Activated CD8-positive, alpha-beta memory T cell treated with anti-CD3 and anti-CD28 coated beads, Interleukin-2, amount 50 U/mL, for 4 hours (primary cell): ENCODE measurements around the gene EPN1.

Source experiments
- DNase-seq: peaks from one replicate; pipeline ENCODE4 v3.0.0-alpha.2; 2020

Gene EPN1

DNA sequence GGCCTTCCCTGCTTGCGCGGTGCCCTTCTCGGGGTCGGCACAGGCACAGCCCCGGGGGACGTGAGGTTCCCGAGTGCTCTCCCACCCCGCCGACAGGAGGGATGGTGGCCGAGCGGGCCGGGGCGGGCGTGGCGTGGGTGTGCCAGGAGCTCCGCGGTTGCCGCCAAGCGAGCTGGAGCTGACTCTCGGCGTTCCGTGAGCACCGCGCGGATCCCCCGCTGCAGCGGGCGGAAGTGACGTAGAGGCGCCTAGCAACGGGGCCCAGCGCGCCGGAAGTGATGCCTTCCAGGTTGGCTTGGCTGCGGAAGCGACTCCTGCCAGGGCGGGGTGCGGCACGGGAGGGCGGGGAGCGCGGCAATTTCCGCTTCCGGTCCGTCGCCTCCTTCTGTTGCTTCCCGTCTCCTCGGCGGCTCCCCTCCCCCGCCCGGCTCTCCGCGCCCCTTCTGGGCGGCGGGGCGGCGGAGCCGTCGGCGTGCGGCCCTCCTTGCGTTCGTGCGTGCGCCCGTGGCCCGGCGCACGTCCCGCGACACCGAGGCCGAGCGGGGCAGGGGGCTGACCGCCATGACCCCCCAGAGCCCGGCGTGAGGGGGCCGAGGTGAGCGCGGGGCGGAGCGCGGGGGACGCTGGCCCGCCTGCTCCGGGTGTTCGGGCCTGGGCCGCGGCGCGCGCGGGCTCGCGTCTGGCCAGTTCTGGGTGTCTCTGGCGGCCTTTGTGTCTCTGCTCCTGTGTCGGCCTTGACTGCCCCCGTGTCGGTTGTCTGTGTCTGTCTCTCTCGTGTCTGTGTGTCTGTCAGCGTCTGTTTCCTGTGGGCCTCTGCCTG is at the start of gene EPN1:
TSS of gene EPN1 (plus strand) at position 386 of the 820 bp plus-strand sequence. CDS start 3,402 bp downstream, outside the sequence.
- DNase-seq = peak; percentile 98

DNA sequence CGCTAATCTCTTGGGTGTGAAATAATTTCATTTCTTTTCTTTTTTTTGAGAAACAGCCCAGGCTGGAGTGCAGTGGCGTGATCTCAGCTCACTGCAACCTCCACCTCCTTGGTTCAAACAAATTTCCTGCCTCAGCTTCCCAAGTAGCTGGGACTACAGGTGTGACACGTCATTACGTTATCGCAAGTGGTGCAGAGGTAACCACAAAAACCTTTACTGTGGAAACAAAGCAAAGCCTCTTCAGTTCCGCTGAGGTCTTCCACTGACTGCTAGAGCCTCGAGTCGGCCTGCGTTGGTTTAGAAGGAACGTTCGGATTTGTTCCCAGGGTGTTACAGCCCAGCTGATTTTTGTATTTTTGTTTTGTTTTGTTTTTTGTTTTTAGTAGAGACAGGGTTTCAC is 48.7 kb upstream of the EPN1 start:
- DNase-seq = no peak

DNA sequence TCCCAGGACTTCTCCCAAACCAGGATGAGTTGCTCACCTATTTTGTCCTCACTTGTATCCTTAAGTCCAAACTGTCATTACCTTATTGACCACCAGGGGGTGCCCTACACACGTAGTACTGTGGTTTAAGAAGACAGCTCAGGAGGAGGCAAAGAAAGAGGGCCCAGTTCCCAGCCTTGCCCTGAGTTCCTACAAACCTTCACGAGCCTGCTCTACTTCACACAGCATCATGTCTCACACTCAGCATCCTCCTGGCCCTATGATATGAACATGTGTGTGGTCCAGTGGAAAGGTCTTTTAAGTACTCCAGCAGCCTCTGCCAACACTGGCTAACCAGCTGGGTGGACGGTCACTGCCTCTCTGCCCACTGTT is 42.6 kb upstream of the EPN1 start:
- peak; percentile 86 for DNase-seq

DNA sequence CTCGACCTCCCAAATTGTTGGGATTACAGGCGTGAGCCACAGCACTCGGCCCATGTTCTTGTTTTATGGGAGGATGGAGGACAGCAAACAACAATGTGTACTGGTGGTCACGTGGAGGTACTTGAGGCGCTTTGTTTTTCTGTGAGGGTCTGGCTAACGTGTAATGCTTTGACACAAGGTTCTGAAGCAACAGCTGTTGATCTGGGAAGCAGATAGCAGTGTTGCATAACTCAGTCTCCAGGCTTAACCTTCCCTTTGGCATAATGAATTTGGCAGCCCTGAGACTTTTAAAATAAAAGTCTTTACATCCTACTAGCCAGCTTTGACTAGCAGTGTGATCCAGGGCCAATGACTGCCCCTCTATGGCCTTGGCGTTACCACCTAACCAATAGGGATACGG is 41.2 kb upstream of the EPN1 start:
- DNase-seq = no peak

DNA sequence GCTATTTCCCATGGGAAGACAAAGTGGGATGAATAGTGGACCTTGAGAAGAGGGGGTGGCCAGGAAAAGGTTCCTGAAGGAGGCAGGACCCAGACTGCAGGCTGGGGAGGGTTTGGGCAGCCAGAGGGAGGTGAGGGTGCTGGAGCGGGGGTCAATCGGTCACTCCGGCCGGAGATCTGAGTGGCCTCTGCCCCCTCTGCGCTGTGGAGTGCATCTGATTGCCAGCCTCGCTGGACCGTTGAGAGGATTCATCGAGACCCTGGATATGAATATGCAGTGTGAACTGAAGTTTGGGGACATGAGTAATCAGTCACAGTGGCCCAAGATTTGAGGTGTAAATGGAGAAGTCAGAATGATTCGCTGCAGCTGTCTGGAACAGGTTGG is 39.7 kb upstream of the EPN1 start:
- no peak for DNase-seq

DNA sequence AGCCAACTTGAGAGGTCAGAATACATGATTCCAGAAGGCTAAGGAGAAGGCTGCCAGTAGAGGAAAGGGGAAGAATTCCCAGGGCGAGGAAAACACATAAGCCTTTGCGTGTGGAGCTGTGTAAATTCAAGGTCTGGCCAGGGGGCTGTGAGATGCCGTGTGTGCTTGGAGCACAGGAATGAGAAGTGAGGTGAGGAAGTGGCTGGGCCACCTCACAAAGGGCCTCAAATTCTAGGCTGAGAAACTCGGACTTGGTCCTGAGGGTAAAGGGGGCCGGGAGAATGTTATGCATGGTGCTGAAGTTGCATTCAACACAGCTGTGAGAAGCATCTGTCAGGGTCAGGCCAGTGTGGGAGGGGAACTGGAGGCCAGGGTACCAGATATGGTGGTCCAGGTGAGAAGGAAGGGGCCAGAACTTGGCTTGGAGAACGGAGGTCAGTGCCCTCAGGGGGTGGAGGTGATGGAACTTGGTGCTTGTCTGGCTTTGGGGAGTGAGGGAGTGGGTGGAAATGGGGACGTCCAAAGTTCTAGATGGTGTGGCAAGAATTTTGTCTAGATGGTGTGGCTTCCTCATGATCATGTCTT is 39.1 kb upstream of the EPN1 start:
- no peak for DNase-seq

DNA sequence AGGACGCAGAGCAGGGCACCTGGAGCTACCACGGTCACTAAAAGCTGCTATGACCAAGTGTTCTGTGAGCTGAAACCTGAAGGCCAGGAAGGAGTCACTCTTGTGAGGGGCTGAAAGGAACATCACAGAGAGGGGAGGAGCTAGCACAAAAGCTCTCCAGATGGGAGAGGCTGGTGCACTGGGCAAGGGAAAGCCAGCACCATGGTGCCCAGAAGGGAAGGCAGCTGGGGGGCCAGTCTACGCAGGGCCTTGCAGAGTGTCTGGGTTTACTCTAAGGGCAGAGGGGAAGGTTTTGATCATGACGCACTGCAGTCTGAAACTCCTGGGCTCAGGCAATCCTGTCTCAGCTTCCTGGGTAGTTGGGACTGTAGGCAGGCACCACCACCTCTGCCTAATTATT is 38.3 kb upstream of the EPN1 start:
- no peak for DNase-seq

DNA sequence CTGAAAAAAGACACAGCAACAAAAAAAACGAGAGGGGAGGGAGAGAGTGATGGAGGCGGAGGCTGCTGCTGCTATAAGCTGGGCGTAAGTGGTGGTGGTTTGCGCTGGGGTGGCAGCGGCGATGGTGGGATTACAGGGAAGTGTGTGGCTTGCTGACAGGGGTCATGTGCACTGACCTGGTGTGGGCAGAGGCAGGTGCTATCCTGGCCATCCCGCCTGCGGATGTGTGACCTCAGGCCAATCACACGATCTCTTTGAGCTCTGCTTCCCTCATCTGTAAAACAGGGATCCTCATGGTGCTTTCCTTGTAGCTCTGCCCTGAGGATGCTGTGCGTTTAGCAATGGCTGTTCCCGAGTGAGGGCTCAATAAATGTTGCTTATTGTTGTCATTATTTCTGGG is 37.5 kb upstream of the EPN1 start:
- no peak for DNase-seq

DNA sequence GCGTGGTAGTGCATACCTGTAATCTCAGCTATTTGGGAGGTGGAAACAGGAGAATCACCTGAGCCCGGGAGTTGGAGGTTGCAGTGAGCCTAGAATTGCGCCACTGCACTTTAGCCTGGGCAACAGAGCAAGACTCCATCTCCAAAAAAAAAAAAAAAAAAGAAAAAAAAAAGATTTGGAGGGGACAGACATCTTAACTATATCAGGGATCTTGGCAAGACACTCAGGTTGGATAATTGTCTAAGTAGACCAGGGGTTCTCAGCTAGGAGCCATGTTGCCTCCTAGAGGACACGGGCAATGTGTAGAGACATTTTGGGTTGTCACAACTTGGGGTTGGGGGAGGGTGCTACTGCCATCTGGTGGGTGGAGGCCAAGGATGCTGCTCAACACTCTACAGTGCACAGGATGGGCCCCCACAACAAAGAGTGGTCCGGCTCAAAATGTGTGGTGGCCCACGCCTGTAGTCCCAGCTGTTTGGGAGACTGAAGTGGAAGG is 36.1 kb upstream of the EPN1 start:
- peak; percentile 62 for DNase-seq

DNA sequence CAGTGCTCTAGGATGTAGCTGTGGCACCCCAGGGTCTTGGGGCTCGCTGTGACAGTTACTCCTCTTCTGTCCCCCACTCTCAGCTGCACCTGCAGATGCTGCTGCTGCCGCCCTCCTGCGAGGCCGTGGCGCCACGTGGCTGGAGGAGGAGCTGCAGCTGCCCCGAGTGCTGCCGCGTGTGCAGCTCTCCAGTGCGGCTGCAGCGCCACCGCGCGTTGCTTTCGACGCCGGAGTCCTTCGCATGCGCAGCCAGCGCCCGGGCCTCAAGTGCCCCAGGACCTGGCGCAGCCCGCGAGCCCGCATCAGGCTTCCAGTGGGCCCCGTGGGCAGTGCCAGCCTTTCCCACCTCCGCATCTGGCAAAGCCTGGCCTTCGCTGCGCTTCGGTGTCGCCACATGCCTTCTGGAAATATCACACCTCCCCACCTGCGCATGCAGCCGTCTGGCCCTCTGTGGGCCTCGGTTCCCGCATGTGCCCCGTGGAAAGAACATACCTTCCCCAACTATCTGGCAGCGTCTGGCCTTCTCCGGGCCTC is 34.9 kb upstream of the EPN1 start:
- DNase-seq = peak; percentile 76

DNA sequence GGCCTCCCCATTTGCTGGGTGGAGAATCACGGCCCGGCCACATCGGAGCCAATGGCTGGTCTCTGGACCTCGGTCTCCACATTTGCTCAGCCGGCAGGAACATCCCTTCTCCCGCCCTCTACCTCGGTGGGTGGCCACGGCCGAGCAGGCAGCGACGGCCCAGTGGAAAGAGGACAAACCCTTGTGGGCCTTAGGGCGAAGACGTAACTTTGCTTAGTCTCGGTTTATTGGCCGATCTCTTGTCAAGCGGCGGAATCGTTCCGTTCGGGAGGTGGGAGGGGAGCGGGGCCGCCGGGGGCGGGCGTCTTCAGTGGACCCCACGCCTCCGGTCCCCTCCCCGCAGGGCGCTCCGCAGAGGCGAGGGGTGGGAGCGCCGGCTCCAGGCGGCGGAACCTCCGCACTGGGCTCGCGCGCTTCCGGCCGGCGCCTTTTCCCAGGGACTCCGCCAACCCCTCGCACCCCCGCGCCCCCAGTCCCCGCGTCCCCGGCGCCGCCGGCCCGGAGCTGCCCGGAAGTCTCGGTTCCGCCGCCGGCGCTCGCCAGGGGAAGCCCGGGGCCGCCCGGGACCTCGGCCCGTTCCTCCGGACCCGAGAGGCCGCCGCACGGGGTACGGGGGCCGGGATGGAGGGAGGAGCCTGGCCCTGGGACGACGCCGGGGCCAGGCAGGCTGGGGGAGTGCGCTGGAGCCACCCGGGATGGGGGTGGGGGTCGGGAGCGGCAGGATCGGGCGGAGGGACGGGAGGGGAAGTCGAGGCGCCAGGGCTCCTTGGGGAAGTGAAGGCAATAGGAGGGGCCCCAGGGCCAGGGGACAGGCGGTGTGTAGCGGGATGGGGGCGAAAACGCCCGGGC is 34.2 kb upstream of the EPN1 start, which contains the start of gene ZNF580:
TSS of gene ZNF580 (plus strand) at position 426 of the 849 bp plus-strand sequence. CDS start 1,507 bp downstream, outside the sequence.
- peak; percentile 65 for DNase-seq

DNA sequence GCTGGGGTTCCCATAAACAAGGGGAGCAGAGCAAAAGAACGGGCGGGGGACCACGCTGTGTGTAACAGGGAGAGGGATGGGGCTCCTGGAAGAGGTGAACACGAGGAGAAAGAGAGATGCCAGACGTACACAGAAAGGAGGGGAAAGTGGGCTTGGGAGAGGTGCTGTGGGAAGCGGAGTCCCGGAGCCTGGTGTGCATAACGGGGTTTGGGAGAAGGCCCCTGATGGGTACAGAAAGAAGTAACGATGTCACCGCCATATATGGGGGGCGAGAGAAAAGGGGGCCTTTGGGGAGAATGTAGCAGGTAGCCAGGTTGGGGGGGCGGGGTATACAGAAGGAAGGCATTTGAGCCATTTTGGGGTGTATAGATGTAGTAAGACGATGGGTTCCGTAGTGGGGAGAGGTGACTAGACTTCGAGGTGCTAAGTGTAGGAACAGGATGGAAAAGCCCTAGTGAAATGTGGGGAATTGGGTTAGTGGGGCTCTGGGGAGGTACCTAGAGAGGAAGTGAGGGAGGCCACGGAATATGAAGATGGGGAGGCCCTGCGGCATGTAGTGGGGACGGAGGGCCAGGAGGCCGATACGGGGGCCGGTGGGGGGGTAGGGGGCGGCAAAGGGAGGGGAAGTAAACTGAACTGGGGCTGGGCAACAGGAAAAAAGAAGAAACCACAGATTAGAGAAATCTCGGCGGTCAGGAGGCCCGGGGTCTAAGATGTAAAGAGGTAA is 33.4 kb upstream of the EPN1 start:
- peak; percentile 34 for DNase-seq

DNA sequence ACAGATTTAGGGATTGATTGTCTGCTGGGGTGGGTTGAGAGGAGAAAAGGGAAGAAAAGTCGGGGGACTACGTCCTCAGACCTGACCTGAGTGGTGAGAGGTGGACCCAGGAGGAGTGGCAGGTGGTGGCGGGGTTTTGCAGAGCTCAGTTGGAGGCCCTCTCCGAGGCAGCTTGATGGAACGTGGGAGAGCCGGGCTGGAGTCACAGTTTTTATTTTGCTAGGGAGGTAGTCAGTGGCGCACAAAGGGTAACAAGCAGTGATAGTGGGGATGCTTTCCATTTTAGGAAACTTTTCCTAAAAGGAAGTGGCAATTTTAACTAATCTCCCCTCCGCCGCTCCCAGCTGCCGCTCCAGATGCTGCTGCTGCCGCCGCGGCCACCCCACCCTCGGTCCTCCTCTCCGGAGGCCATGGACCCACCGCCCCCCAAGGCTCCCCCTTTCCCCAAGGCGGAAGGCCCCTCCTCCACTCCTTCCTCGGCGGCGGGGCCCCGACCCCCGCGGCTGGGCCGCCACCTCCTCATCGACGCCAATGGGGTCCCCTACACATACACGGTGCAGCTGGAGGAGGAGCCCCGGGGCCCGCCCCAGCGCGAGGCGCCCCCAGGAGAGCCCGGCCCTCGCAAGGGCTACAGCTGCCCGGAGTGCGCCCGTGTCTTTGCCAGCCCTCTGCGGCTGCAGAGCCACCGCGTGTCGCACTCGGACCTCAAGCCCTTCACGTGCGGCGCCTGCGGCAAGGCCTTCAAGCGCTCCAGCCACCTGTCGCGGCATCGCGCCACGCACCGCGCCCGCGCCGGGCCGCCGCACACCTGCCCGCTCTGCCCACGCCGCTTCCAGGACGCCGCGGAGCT is 32.6 kb upstream of the EPN1 start:
- DNase-seq = peak; percentile 43

DNA sequence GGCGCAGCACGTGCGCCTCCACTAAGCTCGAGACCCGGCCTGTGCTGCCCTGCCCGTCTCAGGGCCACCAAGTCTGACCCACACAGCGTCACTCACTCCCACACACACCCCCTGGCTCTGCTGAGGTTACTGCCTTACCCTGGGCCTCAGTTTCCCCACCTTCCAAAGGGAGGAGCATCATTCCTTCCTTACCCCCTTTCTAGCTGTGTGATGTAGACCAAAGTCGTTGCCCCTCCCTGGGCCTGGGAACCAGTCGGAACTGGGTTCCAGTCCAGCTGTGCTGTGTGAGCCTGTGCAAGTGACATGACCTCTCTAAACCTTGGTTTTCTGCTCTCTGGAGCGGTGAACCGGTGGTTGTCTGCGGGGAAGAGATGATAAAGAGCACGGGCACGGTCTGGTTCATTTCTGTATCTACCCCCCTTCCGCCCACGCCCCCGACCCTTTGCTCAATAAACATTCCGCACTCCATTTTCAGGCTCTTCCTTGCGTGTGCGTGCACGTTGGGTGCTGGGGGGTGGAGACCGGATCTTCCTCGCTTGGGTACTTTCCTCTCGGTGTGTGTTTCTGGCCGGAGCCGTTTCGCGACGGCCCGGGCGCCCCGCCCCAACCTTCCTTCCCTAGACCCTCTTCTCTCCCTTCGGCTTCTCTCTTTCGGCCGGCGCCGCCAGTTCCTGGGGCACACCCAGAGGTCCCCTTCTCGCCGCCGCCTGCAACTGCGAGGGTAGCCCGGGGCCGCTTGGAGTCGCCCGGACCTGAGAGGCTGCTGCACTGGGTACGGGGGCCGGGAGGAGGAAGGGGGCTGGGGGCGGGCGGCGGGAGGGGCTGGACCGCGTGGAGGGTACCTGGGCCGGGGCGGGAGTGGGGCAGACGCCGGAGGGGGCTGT is 31.8 kb upstream of the EPN1 start, which contains the start of gene ZNF581:
TSS of gene ZNF581 (plus strand) at position 647 of the 884 bp plus-strand sequence. CDS start 923 bp downstream, outside the sequence.
- DNase-seq = peak; percentile 81

DNA sequence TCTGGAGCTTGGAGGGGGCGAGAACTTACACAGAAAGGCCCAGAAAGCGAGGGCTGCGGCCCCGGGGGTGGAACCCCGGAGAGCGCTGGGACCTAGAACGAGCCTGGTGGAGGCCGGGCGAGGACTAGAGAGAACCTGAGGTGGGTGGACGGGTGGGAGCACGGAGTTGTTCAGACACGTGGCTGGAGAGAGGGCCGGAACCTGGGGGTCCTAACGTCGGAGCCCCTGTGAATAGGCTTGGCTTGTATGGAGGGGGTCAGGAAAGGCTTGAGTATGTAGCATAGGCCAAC is 31.2 kb upstream of the EPN1 start:
- DNase-seq = no peak

DNA sequence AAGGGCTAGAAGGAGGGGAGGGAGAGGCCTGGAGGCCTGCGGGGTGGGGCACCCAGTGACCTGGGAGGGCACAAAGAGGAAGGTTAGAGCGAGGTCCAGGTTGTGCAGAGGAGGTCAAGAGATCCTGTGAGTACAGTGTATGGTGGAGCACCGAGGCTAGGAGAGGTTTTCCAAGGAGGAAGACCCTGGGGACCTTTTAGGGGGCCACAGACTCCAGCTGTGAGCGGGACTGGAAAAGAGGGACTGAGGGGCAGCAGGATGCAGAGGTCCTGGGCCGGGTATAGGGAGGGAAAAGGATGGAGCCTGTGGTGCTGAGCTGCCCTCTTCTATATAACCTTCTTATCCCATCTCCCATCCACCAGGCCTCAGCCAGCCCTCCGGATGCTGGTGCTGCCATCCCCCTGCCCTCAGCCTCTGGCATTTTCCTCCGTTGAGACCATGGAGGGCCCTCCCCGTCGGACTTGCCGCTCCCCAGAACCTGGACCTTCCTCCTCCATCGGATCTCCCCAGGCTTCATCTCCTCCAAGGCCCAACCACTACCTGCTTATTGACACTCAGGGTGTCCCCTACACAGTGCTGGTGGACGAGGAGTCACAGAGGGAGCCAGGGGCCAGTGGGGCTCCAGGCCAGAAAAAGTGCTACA is 30.7 kb upstream of the EPN1 start:
- DNase-seq = no peak

DNA sequence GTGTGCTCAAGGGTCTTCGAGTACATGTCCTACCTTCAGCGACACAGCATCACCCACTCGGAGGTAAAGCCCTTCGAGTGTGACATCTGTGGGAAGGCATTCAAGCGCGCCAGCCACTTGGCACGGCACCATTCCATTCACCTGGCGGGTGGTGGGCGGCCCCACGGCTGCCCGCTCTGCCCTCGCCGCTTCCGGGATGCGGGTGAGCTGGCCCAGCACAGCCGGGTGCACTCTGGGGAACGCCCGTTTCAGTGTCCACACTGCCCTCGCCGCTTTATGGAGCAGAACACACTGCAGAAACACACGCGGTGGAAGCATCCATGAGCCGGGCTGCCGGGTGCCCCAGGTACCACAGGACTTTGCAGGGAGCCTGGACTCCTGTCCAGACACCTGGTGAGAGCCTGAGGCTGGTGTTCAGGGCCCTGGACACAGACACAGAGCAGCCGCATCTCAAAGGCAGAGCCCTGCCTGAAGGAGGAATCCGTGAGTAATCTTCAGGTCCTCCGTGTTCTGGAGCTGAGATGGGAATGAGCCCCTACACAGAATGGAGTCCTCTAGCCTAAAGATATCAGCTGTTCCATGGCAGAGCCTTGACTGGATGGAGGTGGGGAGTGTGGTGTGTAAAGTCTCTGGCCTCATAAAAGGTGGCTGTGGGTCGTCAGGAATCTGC is 30.0 kb upstream of the EPN1 start:
- no peak for DNase-seq

DNA sequence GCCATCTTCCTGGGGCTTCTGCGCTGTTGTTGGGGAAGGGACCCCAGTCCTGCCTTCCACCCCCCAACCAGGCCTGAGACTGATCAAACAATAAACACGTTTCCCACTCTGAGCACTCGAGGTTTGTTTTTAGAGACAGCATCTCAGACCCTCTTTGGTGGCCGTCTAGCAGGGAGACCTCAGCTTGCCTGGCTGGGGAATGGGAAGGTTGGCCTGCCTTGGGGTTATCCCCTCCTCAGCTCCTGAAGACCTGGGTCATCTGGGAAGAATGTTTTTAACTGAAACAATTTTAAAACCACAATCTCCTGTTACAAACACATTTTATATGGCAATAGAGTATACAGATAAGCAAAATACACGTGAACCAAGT is 29.5 kb upstream of the EPN1 start:
- DNase-seq = no peak
